GM18508 (cell line): ENCODE data around the gene KCNT2.
"Not testable (repeated sequence)": the region's sequence is repeated elsewhere in the genome, so short reads cannot be mapped to it uniquely, and the experiment has no call there.

Experiments used
- ATAC-seq: cut with Tn5 transposase; IDR thresholded peaks from one replicate; pipeline ENCODE4 v1.9.1; 2021; ENCODE audit warnings: moderate number of reproducible peaks; ENCODE audit not compliant: insufficient read depth, unreplicated experiment

KCNT2 gene

DNA sequence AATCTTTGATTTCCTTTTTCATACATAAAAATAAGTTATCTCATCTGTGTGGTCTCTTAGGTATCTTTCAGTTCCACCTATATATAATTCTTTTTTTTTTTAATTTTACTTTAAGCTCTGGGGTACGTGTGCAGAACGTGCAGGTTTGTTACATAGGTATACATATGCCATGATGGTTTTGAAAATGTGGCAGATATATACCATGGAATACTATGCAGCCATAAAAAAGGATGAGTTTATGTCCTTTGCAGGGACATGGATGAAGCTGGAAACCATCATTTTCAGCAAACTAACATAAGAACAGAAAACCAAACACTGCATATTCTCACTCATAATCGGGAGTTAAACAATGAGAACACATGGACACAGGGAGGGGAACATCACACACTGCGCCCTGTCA lies 345.2 kb downstream of the KCNT2 start:
- ATAC-seq = not testable (repeated sequence)

- no peak for ATAC-seq
These were observed 348.0 kb downstream of the KCNT2 start for GRCh38 chr1:196260270-196260669.

GRCh38 chr1:196259316-196259715 lies 348.9 kb downstream of the KCNT2 start:
- ATAC-seq = no peak

DNA sequence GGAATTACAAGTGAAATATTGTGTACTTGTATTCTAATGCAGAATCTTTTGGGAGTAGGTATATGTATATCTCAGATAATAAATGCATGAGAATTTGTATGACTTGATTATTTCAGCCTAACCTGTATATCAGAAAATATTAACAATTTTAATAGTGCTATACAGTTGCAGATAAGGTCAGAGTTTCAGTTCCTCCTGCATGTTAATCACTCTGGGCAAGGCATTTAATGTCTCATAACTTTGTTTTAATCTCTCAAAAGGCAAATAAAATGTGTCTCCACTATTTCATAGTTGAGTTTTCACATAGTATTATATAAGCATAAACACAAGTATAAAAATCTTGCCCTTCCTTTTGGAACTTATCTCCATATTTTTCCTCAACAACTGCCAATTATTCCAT lies 352.5 kb downstream of the KCNT2 start:
- no peak for ATAC-seq

GRCh38 chr1:196229546-196229945 lies 378.7 kb downstream of the KCNT2 start:
- no peak for ATAC-seq

GRCh38 chr1:196214866-196215265 lies 393.4 kb downstream of the KCNT2 start:
- no peak for ATAC-seq

- no peak for ATAC-seq
These were observed 398.3 kb downstream of the KCNT2 start for GRCh38 chr1:196209983-196210382.

DNA sequence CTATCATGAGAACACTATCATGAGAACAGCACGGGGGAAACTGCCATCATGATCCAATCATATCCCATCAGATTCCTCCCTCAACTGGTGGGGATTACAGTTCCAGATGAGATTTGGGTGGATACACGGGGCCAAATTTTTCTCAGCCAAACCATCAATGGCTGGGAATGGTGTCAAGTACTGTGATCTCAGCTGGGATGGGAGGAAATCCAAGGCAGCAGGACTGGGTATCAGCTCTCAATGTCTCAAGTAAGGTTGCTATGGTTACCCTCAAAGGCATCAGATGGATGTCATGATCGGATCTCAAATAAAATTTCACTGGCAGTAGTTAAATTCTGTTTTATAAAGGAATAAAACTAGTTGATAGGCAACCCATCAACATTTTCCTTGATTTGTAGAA lies 399.0 kb downstream of the KCNT2 start:
- ATAC-seq = no peak

- ATAC-seq = no peak
These were observed 400.5 kb downstream of the KCNT2 start for GRCh38 chr1:196207612-196208217.

DNA sequence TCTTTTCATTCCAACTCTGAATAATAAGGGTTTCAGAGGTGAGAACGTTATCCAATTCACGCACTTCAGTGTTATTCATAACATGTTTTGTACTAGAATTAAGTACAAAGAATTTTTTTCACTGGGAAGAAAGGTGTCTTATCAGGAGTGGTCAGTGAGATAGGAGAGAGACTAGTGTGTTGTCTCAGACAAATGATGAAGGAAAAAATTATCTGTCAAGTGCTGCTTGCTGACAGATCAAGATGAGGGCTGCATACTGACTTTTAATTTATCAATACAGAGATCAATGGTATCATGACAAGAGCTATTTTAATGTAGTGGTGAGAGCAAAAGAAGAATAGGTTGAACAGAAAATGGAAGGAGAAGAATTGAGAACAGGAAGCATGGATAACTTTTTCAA lies 402.4 kb downstream of the KCNT2 start:
- no peak for ATAC-seq

DNA sequence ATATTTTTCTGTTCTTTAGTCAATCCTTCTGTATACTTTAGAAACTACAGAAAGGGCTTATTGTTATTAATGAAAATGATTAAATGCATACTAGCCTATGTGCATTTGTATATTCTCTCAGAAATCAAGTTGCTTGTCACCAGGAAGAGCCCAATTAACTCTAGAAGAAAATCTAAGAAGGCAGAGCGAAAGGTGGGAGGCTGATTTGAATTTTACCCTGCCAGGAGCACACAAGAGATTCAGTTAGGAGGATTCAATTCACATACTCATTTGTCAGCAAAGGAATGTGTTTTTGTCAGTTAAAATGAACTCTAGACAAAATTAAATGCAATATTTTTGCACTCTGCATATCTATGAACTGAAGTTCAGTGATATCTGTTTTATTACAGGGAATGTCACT lies 411.8 kb downstream of the KCNT2 start:
- ATAC-seq = no peak

- ATAC-seq = no peak
These were observed 414.2 kb downstream of the KCNT2 start for GRCh38 chr1:196193896-196194559.

GRCh38 chr1:196183941-196184340 lies 424.3 kb downstream of the KCNT2 start:
- ATAC-seq = no peak

GRCh38 chr1:196181594-196181878 lies 426.7 kb downstream of the KCNT2 start:
- ATAC-seq = no peak

DNA sequence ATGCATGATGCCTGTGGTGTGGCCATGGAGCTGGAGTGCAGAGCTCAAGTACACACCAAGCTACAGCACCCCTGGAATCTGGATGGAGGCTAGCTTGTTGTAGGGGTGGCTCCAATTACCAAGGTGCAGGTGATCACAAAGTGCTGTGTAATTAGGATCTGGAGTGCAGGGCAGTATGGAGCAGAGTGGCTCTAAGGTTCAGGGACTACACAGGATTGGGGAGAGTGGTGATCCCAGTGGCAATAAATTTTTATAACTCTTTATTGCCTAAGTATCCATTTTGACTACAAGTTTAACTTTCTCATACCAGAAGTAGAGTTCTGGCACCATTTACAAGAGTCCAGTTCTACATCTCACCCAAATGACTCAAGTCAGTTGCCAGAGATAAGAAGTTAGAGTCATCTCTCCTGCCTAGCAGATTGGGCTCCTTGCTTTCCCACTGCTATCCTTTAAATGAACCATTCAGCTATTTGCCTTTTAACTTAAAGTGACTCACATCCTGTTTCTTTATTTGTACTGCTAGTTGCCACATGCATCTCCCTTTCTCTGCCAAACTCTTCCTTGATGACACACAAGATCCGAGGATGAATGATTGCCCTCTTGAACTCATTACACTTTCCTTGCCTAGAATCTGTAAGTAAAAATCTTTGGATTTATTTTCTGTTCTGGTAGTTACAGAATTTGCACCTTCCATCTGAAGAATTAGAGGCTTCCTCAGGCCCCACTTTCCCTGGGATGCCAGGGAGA lies 427.2 kb downstream of the KCNT2 start:
- ATAC-seq = no peak

GRCh38 chr1:196178083-196178635 lies 430.1 kb downstream of the KCNT2 start:
- ATAC-seq = no peak
